Kidney tubule cell (primary cell): ENCODE results near the gene ZNF175.
A peak's percentile ranks its signal among the peaks of the same experiment; 100 is the strongest.

Source experiments
- DNase-seq: peaks from one replicate; pipeline ENCODE4 v3.0.0-alpha.2; 2018; ENCODE audit warnings: low spot score

ZNF175 gene

DNA sequence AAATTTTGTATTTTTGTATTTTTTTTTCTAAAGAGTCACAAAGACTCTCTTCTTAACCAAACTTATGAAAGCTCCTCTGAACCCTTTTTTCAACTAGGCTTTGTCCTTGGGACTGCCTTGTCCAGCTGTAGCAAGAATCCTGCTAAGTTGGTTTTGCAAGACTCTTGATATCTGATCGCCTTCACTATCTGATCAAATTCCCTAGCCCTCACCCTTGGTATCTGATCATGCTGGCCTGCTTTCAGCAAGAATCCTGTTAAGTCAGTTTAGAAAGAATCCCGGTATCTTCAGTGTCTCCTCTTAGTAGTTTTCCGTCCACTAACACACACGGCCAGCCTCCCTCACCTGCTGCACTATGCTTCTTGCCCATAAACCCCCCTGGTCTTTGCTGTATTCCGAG lies 61.0 kb downstream of the ZNF175 start:
- DNase-seq = no peak

- peak; percentile 18 for DNase-seq
Measured at GRCh38 chr19:51637362-51637978, 66.4 kb downstream of the ZNF175 start.

DNA sequence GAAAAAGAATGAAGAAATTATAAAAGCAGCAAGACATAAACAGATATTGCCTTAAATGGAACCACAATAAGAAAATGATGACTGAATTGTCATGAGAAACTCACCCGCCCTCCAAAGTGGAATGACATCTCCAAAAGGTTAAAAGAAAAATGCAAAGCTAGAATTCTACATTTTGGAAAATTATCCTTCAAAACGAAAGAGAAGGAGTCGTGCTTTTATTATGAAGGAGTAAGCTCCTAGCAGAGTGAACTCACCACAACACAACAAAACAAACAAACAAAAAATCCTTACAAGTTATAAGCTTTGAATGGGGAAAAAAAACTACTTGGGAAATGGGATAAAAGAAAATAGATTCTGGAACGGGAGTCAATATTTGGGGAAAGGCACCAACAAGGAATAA lies 68.8 kb downstream of the ZNF175 start:
- DNase-seq = no peak

DNA sequence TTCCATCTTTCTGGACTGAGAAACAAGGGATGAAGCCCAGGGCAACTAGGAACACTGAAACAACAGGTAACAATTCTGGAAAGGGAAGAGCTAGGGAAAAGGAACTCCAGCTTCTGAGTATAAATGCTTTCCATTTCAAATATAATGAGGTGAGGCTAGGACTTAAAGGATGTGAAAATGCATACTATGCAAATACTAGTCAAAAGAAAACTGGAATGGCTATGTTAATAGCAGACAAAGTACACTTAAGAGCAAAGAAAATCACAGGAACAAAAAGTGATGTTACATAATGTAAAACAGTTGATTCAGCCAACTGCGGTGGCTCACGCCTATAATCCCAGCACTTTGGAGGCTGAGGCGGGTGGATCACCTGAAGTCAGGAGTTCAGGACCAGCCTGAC lies 69.3 kb downstream of the ZNF175 start:
- DNase-seq = no peak

DNA sequence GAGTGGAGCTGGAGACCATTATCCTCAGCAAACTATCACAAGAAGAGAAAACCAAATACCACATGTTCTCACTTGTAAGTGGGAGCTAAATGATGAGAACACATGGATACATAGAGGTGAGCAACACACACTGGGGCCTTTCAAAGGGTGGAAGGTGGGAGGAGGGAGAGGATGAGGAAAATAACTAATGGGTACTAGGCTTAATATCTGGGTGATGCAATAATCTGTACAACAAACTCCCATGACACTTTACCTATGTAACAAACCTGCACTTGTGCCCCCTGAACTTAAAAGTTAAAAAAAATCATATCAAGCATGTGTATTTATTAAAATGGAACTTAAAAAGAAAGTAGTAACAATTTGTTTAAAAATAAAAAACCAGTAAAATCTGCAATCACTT lies 70.6 kb downstream of the ZNF175 start:
- no peak for DNase-seq
